ENCODE results near the gene DTD1.

The DTD1 gene

GRCh38 chr20:18801516-18801915 is 213.7 kb downstream of the DTD1 start:
- Histone ChIP-seq H3K36me3 (ENCODE audit: control insufficient read depth, insufficient read depth, low read length) (no peaks in the 10 kb centered on the region), H3K27me3 (ENCODE audit: control insufficient read depth, insufficient read depth, low read length) (no peaks in the 10 kb centered on the region), H3K4me3 (ENCODE audit: low read length) (no peak overlapping the region), H3K4me1 (ENCODE audit: control insufficient read depth, insufficient read depth, low read length) (no peaks in the 10 kb centered on the region), H3K27ac (ENCODE audit: low read depth, low read length) (no peak overlapping the region), H3K9ac (ENCODE audit: low read length) (no peak overlapping the region)

GRCh38 chr20:18802012-18802634 is 214.3 kb downstream of the DTD1 start:
- H3K4me1 ChIP-seq (ENCODE audit: control insufficient read depth, insufficient read depth, low read length): no peaks in the 10 kb centered on the region
- no peak overlapping the region for H3K9ac ChIP-seq (ENCODE audit: low read length)
- no peaks in the 10 kb centered on the region for H3K36me3 ChIP-seq (ENCODE audit: control insufficient read depth, insufficient read depth, low read length)
- no peak overlapping the region for H3K27ac ChIP-seq (ENCODE audit: low read depth, low read length)
- H3K27me3 ChIP-seq (ENCODE audit: control insufficient read depth, insufficient read depth, low read length): no peaks in the 10 kb centered on the region
- no peak overlapping the region for H3K4me3 ChIP-seq (ENCODE audit: low read length)

- no peak overlapping the region for H3K4me3 ChIP-seq (ENCODE audit: low read length)
- no peaks in the 10 kb centered on the region for H3K27me3 ChIP-seq (ENCODE audit: control insufficient read depth, insufficient read depth, low read length)
- no peaks in the 10 kb centered on the region for H3K36me3 ChIP-seq (ENCODE audit: control insufficient read depth, insufficient read depth, low read length)
- no peak overlapping the region for H3K9ac ChIP-seq (ENCODE audit: low read length)
- H3K27ac ChIP-seq (ENCODE audit: low read depth, low read length): no peak overlapping the region
- no peaks in the 10 kb centered on the region for H3K4me1 ChIP-seq (ENCODE audit: control insufficient read depth, insufficient read depth, low read length)
These were observed 218.0 kb downstream of the DTD1 start for GRCh38 chr20:18805881-18806280.

- no peaks in the 10 kb centered on the region for H3K4me1 ChIP-seq (ENCODE audit: control insufficient read depth, insufficient read depth, low read length)
- H3K9ac ChIP-seq (ENCODE audit: low read length): no peak overlapping the region
- no peak overlapping the region for H3K27ac ChIP-seq (ENCODE audit: low read depth, low read length)
- H3K4me3 ChIP-seq (ENCODE audit: low read length): no peak overlapping the region
- no peaks in the 10 kb centered on the region for H3K27me3 ChIP-seq (ENCODE audit: control insufficient read depth, insufficient read depth, low read length)
- no peaks in the 10 kb centered on the region for H3K36me3 ChIP-seq (ENCODE audit: control insufficient read depth, insufficient read depth, low read length)
These were observed 220.9 kb downstream of the DTD1 start for GRCh38 chr20:18808712-18809111.

- H3K4me1 ChIP-seq (ENCODE audit: control insufficient read depth, insufficient read depth, low read length): no peaks in the 10 kb centered on the region
- no peak overlapping the region for H3K4me3 ChIP-seq (ENCODE audit: low read length)
- no peaks in the 10 kb centered on the region for H3K27me3 ChIP-seq (ENCODE audit: control insufficient read depth, insufficient read depth, low read length)
- H3K9ac ChIP-seq (ENCODE audit: low read length): no peak overlapping the region
- H3K36me3 ChIP-seq (ENCODE audit: control insufficient read depth, insufficient read depth, low read length): no peaks in the 10 kb centered on the region
- no peak overlapping the region for H3K27ac ChIP-seq (ENCODE audit: low read depth, low read length)
These were observed 223.3 kb downstream of the DTD1 start for GRCh38 chr20:18811186-18811585.

- no peak overlapping the region for H3K9ac ChIP-seq (ENCODE audit: low read length)
- H3K4me1 ChIP-seq (ENCODE audit: control insufficient read depth, insufficient read depth, low read length): no peaks in the 10 kb centered on the region
- H3K4me3 ChIP-seq (ENCODE audit: low read length): no peak overlapping the region
- no peaks in the 10 kb centered on the region for H3K27me3 ChIP-seq (ENCODE audit: control insufficient read depth, insufficient read depth, low read length)
- no peak overlapping the region for H3K27ac ChIP-seq (ENCODE audit: low read depth, low read length)
- no peaks in the 10 kb centered on the region for H3K36me3 ChIP-seq (ENCODE audit: control insufficient read depth, insufficient read depth, low read length)
These were observed 224.1 kb downstream of the DTD1 start for GRCh38 chr20:18811904-18812303.

- no peaks in the 10 kb centered on the region for H3K4me1 ChIP-seq (ENCODE audit: control insufficient read depth, insufficient read depth, low read length)
- H3K36me3 ChIP-seq (ENCODE audit: control insufficient read depth, insufficient read depth, low read length): no peaks in the 10 kb centered on the region
- H3K27ac ChIP-seq (ENCODE audit: low read depth, low read length): no peak within 1 kb of the TSS
- H3K27me3 ChIP-seq (ENCODE audit: control insufficient read depth, insufficient read depth, low read length): no peaks in the 10 kb centered on the region
- H3K4me3 ChIP-seq (ENCODE audit: low read length): no peak within 1 kb of the TSS
- H3K9ac ChIP-seq (ENCODE audit: low read length): no peak within 1 kb of the TSS
These were observed 225.6 kb downstream of the DTD1 start, which contains the start of gene SCP2D1 for GRCh38 chr20:18813483-18813882. SCP2D1 (plus strand) TSS chr20:18813783; CDS start chr20:18813816, 33 bp downstream.

GRCh38 chr20:18815194-18815942 is 227.5 kb downstream of the DTD1 start:
- Histone ChIP-seq H3K4me1 (ENCODE audit: control insufficient read depth, insufficient read depth, low read length) (no peaks in the 10 kb centered on the region), H3K27me3 (ENCODE audit: control insufficient read depth, insufficient read depth, low read length) (no peaks in the 10 kb centered on the region), H3K36me3 (ENCODE audit: control insufficient read depth, insufficient read depth, low read length) (no peaks in the 10 kb centered on the region), H3K9ac (ENCODE audit: low read length) (no peak overlapping the region), H3K27ac (ENCODE audit: low read depth, low read length) (no peak overlapping the region), H3K4me3 (ENCODE audit: low read length) (no peak overlapping the region)
